B cell (primary cell): ENCODE results near the gene CEP95. TPM values are rescaled to one million over a fixed set of nuclear protein-coding genes. Genes with fewer than 3 reads are reported as not detected.

Experiments used
- ATAC-seq: fragments of 200-7000 bp; cut with Tn5 transposase; one replicate; pipeline ENCODE4 v1.10.0; 2021; ENCODE audit warnings: low read depth, mild to moderate bottlenecking, moderate number of reproducible peaks, moderate library complexity
- CTCF ChIA-PET: fragments of 350-600 bp; sonication (Branson Sonifier 250); formaldehyde crosslinking; loops from one replicate; lab custom pipeline; 2021; ENCODE audit warnings: antibody characterized with exemption, inconsistent platforms; lab: Charles Lee
- POLR2A ChIA-PET: fragments of 350-600 bp; sonication (Branson Sonifier 250); formaldehyde crosslinking; loops from one replicate; lab custom pipeline; 2021; ENCODE audit warnings: antibody characterized with exemption; lab: Charles Lee
- DNase-seq: peaks from one replicate; pipeline ENCODE4 v3.0.0; 2013
- H2AFZ ChIP-seq: 2 replicates; pipeline ENCODE4 v1.6.1; 2012; ENCODE audit warnings: mild to moderate bottlenecking, low read depth, low read length; ENCODE audit not compliant: insufficient read depth, poor library complexity, severe bottlenecking
- H3K27ac ChIP-seq, 2 donors: 1 replicate in 1 of 2; 2 replicates in 1 of 2; pipeline ENCODE4 v1.5.1; 2012 to 2013; ENCODE audit warnings: low read length in 2 of 2, mild to moderate bottlenecking in 2 of 2, moderate library complexity in 1 of 2
- H3K27me3 ChIP-seq, 4 experiments: fragments of 200-600 bp in 1 of 4; sonication (generic) in 1 of 4; replicated peaks in 1 of 4; 1 replicate in 2 of 4; 2 replicates in 2 of 4; pipeline versions ENCODE4 v1.6.1 to v1.7.0; 2013 to 2016; ENCODE audit warnings: low read length in 3 of 4, mild to moderate bottlenecking in 2 of 4, mixed read lengths in 1 of 4, moderate library complexity in 1 of 4; ENCODE audit not compliant: insufficient read depth in 4 of 4, control insufficient read depth in 3 of 4; ENCODE audit errors: control extremely low read depth in 1 of 4
- H3K36me3 ChIP-seq, 2 experiments: replicated peaks in 1 of 2; 1 replicate in 1 of 2; 2 replicates in 1 of 2; pipeline versions ENCODE4 v1.6.1 to v1.7.1; 2013; ENCODE audit warnings: low read length in 1 of 2; ENCODE audit not compliant: insufficient read depth in 2 of 2, control insufficient read depth in 1 of 2; ENCODE audit errors: control extremely low read depth in 1 of 2, extremely low read depth in 1 of 2
- H3K4me1 ChIP-seq, 2 donors: fragments of 200-600 bp in 1 of 2; sonication (generic) in 1 of 2; 1 replicate in 1 of 2; 2 replicates in 1 of 2; pipeline versions ENCODE4 v1.5.1 to v1.6.1; 2013 to 2017; ENCODE audit warnings: low read length in 2 of 2; ENCODE audit not compliant: control insufficient read depth in 2 of 2, insufficient read depth in 2 of 2
- H3K4me2 ChIP-seq: replicated peaks from 2 replicates; pipeline ENCODE3; 2012; ENCODE audit warnings: mild to moderate bottlenecking, low read depth, low read length; ENCODE audit not compliant: poor library complexity, severe bottlenecking
- H3K4me3 ChIP-seq, 5 experiments: fragments of 200-600 bp in 1 of 5; sonication (generic) in 1 of 5; 1 replicate in 3 of 5; 2 replicates in 2 of 5; pipeline versions ENCODE4 v1.5.1 to v1.7.0; 2011 to 2016; ENCODE audit warnings: low read length in 4 of 5, mild to moderate bottlenecking in 4 of 5, low read depth in 2 of 5, control low read depth in 1 of 5, moderate library complexity in 1 of 5; ENCODE audit not compliant: insufficient read depth in 1 of 5; ENCODE audit errors: control extremely low read depth in 1 of 5, extremely low read depth in 1 of 5
- H3K79me2 ChIP-seq: fragments of 200-600 bp; sonication (generic); one replicate; pipeline ENCODE4 v1.6.0; 2016; ENCODE audit warnings: low read length; ENCODE audit not compliant: control insufficient read depth, insufficient read depth
- H3K9ac ChIP-seq: fragments of 200-600 bp; sonication (generic); 2 replicates; pipeline ENCODE4 v1.6.1; 2017; ENCODE audit warnings: mild to moderate bottlenecking, low read length, moderate library complexity
- H3K9me3 ChIP-seq, 3 donors: one replicate each; pipeline versions ENCODE4 v1.6.1 to v1.7.1; 2013; ENCODE audit warnings: low read length in 2 of 3; ENCODE audit not compliant: control insufficient read depth in 2 of 3, insufficient read depth in 1 of 3; ENCODE audit errors: control extremely low read depth in 1 of 3
- H4K20me1 ChIP-seq: 2 replicates; pipeline ENCODE4 v1.6.0; 2012; ENCODE audit warnings: mild to moderate bottlenecking, low read length; ENCODE audit not compliant: insufficient read depth, control insufficient read depth, poor library complexity, severe bottlenecking
- H3K27ac Mint-ChIP-seq: one replicate; pipeline ENCODE4 v1.8.0; 2021; ENCODE audit warnings: mixed read lengths
- H3K27me3 Mint-ChIP-seq: one replicate; pipeline ENCODE4 v1.8.0; 2021; ENCODE audit warnings: mixed read lengths
- H3K4me1 Mint-ChIP-seq: one replicate; pipeline ENCODE4 v1.8.0; 2021; ENCODE audit warnings: mixed read lengths
- H3K4me3 Mint-ChIP-seq: one replicate; pipeline ENCODE4 v1.8.0; 2021; ENCODE audit warnings: mixed read lengths
- H3K9me3 Mint-ChIP-seq: one replicate; pipeline ENCODE4 v1.8.0; 2022; ENCODE audit warnings: mixed read lengths; ENCODE audit not compliant: insufficient read depth
- EZH2 ChIP-seq: IDR thresholded peaks from 2 replicates; pipeline ENCODE4 v1.6.1; 2012; ENCODE audit warnings: borderline replicate concordance, low read depth, mild to moderate bottlenecking, moderate library complexity, low read length; ENCODE audit not compliant: insufficient read depth, poor library complexity, severe bottlenecking
- WGBS: methylation state at CpG from one replicate; pipeline ENCODE4 v1.1.5; 2013; ENCODE audit warnings: missing lambda C conversion rate; ENCODE audit not compliant: insufficient coverage; 5-methylcytosine and 5-hydroxymethylcytosine counted together
- intact Hi-C: fragments of 100-400 bp; cut with micrococcal nuclease; formaldehyde crosslinking; loops from one replicate; pipeline ENCODE4 v1.10.0; 2022
- polyA plus RNA-seq: library from polyadenylated mRNA; depleted of rRNA; stranded (reverse); fragments of >200 nt; gene quantifications from 2 replicates; pipeline ENCODE4 v1.2.3, GENCODE V29; 2012
- total RNA-seq, 2 donors: library from RNA; stranded (reverse); fragments of 120-200 nt in 1 of 2; gene quantifications; 1 replicate in 1 of 2; 2 replicates in 1 of 2; pipeline versions ENCODE4 v1.2.3 to v1.2.4, GENCODE V29; 2013 to 2022
- TF ChIP-seq, protein P1 (sequence below): fragments of 200-600 bp; IDR thresholded peaks from one replicate; pipeline ENCODE4 v1.8.0; 2022; ENCODE audit warnings: antibody characterized with exemption, mild to moderate bottlenecking

The CEP95 gene
- total and polyA plus RNA-seq, 2 donors (not counting 1 experiment from before 2014, with no cell fraction given) = 71.1 to 122 TPM

DNA sequence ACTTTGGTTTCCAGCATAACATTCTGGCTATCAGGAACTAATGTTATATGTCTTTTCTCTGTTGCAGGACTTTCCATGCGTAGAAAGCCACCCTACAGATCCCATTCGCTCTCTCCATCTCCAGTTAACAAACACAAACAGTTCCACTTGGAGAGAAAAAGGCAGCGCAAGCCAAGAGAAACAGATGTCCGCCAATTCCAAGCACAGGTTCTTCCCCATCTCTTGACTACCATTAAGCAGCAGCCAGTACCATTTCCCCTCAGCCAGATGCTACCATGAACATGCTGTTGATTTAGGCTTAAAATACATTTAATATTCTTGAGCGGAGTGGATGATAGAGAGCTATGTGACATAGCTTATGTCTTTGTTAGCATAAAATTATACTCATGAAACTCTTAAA lies 22.4 kb downstream of the CEP95 start:
- Mint-ChIP-seq H3K4me3 (no peak overlapping the region), H3K27me3 (no peaks in the 10 kb centered on the region), H3K27ac (no peak overlapping the region), H3K9me3 (no peaks in the 10 kb centered on the region), H3K4me1 (no peaks in the 10 kb centered on the region)
- Histone ChIP-seq H2AFZ (no peak overlapping the region), H3K27me3 (no peaks in the 10 kb centered on the region), H3K4me3 (no peak overlapping the region), H3K79me2 (no peaks in the 10 kb centered on the region), H3K9ac (no peak overlapping the region), H3K4me1 (no peaks in the 10 kb centered on the region), H3K27ac (no peak overlapping the region), H3K9me3 (no peaks in the 10 kb centered on the region), H3K36me3 (peaks cover 11 to 89% of the 10 kb centered on the region in 2 experiments), H4K20me1 (no peaks in the 10 kb centered on the region), H3K4me2 (no peak overlapping the region)
- POLR2A ChIA-PET = no interaction called here
- CTCF ChIA-PET = interaction anchor here (1.5 kb wide), 1 partner anchor 109 kb away, joined by 6 read pairs; no protein-coding TSS in a partner anchor
- TF ChIP-seq, protein P1, sequence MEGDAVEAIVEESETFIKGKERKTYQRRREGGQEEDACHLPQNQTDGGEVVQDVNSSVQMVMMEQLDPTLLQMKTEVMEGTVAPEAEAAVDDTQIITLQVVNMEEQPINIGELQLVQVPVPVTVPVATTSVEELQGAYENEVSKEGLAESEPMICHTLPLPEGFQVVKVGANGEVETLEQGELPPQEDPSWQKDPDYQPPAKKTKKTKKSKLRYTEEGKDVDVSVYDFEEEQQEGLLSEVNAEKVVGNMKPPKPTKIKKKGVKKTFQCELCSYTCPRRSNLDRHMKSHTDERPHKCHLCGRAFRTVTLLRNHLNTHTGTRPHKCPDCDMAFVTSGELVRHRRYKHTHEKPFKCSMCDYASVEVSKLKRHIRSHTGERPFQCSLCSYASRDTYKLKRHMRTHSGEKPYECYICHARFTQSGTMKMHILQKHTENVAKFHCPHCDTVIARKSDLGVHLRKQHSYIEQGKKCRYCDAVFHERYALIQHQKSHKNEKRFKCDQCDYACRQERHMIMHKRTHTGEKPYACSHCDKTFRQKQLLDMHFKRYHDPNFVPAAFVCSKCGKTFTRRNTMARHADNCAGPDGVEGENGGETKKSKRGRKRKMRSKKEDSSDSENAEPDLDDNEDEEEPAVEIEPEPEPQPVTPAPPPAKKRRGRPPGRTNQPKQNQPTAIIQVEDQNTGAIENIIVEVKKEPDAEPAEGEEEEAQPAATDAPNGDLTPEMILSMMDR = no peak
- TF ChIP-seq EZH2 = no peak
- intact Hi-C loops = no loop called here
- DNase-seq (no peak), ATAC-seq (no peak)
- WGBS = 100% methylated on average over 2 of the region's 5 CpGs

DNA sequence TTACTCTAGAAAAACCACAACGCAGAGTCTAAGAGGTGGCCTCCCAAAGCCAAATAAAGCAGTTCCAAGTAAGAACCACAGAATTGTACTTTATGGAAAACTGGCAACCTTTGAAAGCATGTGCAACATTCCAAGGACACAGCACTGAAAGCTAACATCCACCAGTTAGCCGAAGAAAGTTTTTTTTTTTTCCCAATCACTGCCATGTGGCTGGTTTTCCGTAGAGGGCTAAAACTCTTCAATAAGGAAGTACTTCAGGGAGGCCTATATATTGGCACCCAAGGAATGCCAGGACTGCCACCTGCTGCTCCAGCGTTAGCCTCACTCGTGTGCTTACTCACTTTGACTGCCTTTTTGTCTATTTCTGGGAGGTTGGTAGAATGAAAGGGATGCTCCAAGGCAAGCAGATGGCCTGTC lies 25.2 kb downstream of the CEP95 start:
- no peaks in the 10 kb centered on the region for H3K9me3 ChIP-seq
- H3K9ac ChIP-seq = no peak overlapping the region
- Mint-ChIP-seq H3K27ac (no peak overlapping the region), H3K4me1 (no peaks in the 10 kb centered on the region), H3K4me3 (no peak overlapping the region), H3K9me3 (no peaks in the 10 kb centered on the region), H3K27me3 (no peaks in the 10 kb centered on the region)
- 100% methylated on average over 2 of the region's 5 CpGs for WGBS
- ChIA-PET CTCF (interaction anchor here (1.0 kb wide), 1 partner anchor 13 kb away, joined by 3 read pairs; no protein-coding TSS in a partner anchor), POLR2A (no interaction called here)
- no peak overlapping the region for H3K4me3 ChIP-seq
- H3K36me3 ChIP-seq = peaks cover 7 to 93% of the 10 kb centered on the region in 2 experiments
- H2AFZ ChIP-seq = no peak overlapping the region
- H3K4me2 ChIP-seq = no peak overlapping the region
- no peak for DNase-seq
- ATAC-seq = no peak
- H3K27me3 ChIP-seq = no peaks in the 10 kb centered on the region
- no peak overlapping the region for H3K27ac ChIP-seq
- no peaks in the 10 kb centered on the region for H3K4me1 ChIP-seq
- no peaks in the 10 kb centered on the region for H3K79me2 ChIP-seq
- intact Hi-C loops = no loop called here
- TF ChIP-seq EZH2 = no peak
- TF ChIP-seq, protein P1 = no peak
- no peaks in the 10 kb centered on the region for H4K20me1 ChIP-seq
